Measurements from ENCODE around the gene HIC1.

Gene HIC1

GRCh38 chr17:2075336-2076086 is 20.6 kb downstream of the HIC1 start:
- DNase-seq (ENCODE audit: low read depth in 2 of 2, low spot score in 1 of 2): no peak

GRCh38 chr17:2076087-2076984 is 21.4 kb downstream of the HIC1 start:
- DNase-seq (ENCODE audit: low read depth in 2 of 2, low spot score in 1 of 2): no peak

GRCh38 chr17:2077040-2077439 is 22.1 kb downstream of the HIC1 start:
- DNase-seq (ENCODE audit: low read depth in 2 of 2, low spot score in 1 of 2): no peak

DNA sequence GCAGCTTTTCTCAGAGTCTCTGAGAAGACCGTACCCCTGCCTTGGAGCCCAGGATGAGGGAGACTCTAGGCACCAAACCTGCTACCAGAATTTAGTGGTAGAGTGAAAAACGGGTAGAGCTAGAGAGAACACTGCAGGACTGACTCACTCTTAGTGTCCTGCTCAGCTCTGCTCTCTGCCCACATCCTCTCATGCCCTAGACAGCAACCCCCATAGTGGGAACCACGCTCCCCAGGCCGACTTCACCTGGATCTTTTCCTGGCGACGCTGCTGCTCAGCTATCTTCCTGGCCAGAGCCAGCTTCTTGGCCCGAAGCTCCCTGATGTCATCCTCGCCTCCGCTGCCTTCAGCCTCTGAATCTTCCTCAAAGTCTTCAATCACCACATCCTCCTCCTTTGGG is 26.7 kb downstream of the HIC1 start:
- DNase-seq (ENCODE audit: low read depth in 2 of 2, low spot score in 1 of 2): no peak

DNA sequence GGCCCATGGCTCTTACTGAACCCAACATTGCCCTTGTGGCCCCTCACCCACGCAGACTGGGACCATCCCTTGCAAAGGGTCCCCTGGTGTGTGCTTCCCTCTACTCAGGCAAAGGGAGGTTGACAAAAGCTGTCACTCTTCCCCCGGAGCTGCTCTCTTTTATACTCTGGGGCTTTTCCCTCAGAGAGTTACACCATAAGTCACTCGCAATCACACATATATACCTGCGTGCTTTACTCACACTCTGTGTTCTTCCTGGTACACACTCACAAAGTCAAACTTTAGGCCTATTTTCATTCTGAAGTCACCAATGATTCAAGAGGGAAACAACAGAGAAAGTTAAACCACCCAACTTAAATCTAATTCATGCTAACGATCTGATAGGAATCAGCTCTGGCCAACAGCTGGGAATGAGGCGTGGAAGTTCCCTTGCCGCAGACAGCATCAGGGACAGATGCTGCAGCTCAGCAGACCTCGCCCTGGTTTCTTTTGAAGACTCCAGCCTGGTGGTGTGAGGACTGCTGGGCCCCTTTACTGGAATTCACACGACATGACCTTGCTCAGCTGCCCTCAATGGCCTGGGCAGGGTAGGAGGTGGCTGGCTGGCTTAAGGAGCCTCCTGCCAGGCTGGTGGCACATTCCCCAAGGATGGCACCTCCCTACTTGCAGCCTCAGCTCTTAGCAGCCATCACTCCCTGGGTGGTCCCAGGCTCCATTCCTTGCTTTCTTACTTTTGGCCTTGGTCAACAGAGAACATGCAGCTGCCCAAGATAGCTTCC is 27.3 kb downstream of the HIC1 start:
- DNase-seq (ENCODE audit: low read depth in 2 of 2, low spot score in 1 of 2): no peak

- no peak for DNase-seq (ENCODE audit: low read depth in 2 of 2, low spot score in 1 of 2)
Measured at GRCh38 chr17:2083613-2084035, 28.7 kb downstream of the HIC1 start.

DNA sequence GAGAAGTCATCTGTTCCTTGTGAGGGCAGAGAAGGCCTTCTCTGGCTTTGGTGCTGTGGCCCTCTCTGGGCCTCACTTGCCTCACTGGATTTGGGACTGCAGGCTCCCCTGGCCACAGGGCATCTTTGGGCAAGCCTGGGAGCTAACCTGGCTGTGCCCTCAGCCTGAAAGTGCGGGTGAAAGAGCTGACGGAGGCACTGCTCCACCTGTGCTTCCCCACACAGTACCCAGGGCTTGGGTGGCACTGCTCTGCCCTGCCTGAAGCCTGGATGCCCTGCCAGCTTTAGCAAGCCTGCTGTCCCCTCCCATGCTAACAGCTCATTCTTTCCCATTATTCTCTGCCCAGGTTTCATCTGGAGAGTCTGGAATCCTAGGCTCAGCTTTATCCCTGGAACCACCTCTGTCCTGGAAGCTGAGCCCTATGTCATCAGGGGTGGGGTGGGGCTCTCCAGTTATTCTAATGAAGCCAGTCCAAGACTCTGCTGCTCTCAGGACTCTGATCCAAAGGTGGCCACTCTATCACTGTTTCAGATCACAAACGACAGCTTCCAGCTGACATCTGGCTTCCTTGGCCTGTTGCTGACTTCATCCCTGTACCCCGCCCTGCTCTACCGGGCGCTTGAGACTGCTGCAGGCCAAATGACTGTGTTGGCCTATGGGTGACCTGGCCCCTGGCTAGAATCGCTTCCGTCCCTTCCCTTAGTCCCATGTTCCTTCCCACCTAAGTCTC is 29.3 kb downstream of the HIC1 start:
- DNase-seq (ENCODE audit: low read depth in 2 of 2, low spot score in 1 of 2): no peak

- no peak for DNase-seq (ENCODE audit: low read depth in 2 of 2, low spot score in 1 of 2)
Measured at GRCh38 chr17:2084766-2085647, 30.1 kb downstream of the HIC1 start.

GRCh38 chr17:2085648-2085949 is 30.7 kb downstream of the HIC1 start:
- no peak for DNase-seq (ENCODE audit: low read depth in 2 of 2, low spot score in 1 of 2)

DNA sequence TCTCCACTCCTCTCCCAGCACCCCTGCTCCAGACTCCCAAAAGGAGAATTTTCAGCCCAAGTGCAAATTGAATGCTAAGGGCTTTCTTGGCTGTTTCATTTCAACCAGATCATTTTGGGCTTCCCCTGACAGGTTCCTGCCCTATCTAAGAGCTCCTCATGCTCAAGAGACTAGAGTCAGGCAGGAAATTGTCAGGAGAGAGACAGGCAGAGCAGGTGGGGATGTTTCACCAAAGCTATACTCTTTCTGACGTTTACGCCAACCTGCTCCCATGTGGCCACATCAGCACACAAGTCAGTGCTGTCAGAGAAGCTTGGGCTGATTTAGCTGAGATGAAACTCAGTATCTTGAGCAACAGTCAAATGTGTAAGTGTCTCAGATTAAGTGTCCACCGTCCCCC is 31.4 kb downstream of the HIC1 start:
- no peak for DNase-seq (ENCODE audit: low read depth in 2 of 2, low spot score in 1 of 2)

DNA sequence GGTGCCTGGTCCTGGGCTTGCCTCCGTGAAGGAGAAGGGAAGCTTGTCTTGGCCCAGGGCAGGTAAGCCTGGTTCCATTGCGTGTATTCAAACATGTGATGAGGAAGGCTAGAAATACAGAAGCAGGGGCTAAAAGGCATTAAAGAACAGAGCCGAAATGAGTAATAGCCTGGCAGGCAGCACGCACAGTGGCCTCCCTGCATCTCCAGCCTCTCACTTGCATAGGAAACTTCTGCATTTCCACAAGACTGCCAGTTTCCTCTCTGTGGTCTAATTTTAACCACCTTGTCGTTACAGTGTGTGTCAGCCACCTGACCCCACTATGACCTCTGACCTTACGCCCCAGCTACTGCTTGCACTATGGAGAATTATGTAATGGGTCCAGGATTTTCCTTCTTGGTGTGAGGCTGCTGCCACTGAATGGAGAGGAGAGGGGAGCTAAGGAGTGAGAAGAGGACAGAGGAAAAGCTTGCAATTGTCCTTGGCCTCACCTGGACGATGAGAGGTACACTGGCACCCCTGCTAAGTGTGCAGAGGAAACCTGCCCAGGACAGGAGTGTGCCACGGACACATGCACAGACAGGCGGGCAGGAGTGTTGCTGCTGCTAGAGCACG is 32.8 kb downstream of the HIC1 start:
- no peak for DNase-seq (ENCODE audit: low read depth in 2 of 2, low spot score in 1 of 2)

DNA sequence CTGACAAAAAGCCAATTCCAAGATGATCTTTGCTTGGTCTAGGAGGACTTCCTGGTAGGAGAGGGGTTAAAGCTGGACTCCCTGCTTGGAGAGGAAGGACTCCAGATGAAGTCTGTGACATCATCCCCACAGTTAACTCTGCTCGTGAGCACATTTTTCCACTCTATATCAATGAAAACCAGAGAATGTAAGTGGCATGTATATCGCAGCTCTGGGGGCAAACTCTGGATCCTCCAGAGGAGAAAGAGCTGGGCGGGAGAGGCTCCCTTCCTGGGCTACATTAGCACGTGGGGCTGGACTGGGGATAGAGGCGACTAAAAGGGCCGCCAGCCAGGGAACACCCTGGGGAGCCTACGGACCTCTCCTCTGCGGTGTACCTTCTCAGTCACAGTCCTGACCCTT is 34.1 kb downstream of the HIC1 start:
- DNase-seq (ENCODE audit: low read depth in 2 of 2, low spot score in 1 of 2): no peak

DNA sequence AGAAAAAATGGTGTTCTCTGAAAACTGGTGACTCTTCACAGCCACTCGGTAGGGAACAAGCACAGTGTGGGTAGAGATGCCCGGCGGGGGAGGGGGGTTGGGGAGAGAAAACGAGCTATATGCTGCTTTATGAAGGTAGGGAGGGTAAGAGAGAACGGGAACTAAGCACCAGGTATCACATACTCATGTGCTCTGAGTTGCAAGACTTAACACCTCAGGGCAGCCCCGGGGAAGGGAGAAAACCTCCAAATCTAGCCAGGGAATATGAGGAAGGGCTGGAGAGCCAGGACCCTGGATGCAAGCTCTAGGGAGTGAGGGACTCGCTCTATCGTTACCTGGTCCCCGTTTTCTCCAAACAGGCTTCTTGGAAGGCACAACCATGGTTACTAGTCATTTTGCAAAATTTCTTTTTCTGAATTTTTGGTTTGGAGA is 35.3 kb downstream of the HIC1 start:
- no peak for DNase-seq (ENCODE audit: low read depth in 2 of 2, low spot score in 1 of 2)

DNA sequence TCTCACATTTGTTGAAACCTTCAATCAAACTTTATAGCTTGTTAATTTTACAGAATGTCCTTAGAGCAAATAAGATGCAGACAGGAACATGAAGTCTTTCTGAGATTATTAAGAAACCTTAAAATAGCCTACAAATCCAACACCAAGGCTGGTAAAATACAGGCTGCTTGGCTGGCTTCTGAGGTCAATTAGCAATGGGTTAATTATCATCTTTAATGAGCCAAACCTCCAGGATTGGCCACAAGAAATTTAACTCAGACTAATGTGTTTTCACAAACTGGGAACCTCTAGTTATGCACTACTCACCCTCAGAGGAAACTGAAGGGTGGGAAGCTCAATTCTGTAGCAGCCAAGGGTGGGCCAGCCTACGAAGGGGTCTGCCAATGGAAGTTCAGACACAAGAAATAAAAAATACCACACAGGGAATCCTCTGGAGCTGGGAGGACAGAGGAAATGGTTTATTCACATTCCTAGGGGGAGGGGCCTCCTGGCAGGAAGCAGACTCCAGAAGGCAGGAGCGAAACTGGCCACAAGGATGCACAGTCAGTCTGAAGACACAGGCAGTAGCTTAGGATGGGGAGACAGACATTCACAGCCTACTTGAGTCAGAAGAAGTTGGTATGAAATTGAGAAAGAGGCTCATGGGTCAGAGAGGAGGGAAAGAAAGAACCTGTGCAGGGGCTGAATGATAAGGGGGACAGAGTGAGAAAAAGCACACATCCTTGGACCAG is 36.1 kb downstream of the HIC1 start:
- no peak for DNase-seq (ENCODE audit: low read depth in 2 of 2, low spot score in 1 of 2)

- DNase-seq (ENCODE audit: low read depth in 2 of 2, low spot score in 1 of 2): no peak
Measured at GRCh38 chr17:2092253-2092652, 37.4 kb downstream of the HIC1 start.

DNA sequence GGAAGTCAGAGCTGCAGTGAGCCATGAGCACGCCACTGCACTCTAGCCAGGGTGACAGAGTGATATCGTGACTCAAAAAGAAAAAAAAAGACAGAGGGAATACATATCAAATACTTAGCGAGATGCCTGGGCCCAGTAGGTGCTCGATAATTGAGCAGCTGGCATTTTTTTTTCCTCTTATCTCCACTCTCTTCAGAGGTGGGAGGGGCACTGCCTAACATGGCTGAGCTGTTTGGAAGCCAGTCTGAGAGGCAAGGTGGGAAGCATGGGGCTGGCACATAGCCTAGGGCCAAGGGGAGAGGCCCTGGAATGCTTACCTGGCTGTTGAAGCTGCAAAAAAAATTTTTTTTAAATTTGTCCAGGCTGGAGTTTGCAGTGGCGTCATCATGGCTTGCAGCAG is 38.4 kb downstream of the HIC1 start:
- DNase-seq (ENCODE audit: low read depth in 2 of 2, low spot score in 1 of 2): no peak

- DNase-seq (ENCODE audit: low read depth in 2 of 2, low spot score in 1 of 2): no peak
Measured at GRCh38 chr17:2094891-2095535, 40.1 kb downstream of the HIC1 start.

- no peak for DNase-seq (ENCODE audit: low read depth in 2 of 2, low spot score in 1 of 2)
Measured at GRCh38 chr17:2095536-2095910, 40.6 kb downstream of the HIC1 start.

Measured in stimulated activated CD8-positive, alpha-beta memory T cell treated with anti-CD3 and anti-CD28 coated beads, Interleukin-4, amount 100 ng/mL, for 4 hours (primary cell).